ENCODE results near the gene TNFRSF1A.

The TNFRSF1A gene

GRCh38 chr12:6322352-6322751 lies 19.5 kb downstream of the TNFRSF1A start:
- DNase-seq, result no peak

DNA sequence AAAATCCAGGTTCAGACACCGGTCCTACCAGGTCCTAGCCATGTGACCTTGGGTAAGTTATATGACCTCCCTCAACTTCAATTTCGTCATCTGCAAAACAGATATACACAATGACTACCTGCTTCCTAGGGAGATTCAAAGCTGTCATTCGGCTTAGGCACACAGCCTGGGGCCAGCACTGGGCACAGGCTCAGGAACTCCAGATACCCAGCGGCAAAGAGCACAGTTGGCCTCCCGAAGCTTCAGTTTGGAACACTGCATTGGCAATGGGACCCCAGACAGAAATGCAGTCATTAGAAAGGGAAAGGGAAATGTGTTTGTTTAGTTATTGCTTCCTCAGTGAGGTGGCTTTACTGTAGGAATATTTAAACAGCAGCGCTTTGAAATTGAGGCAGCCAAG lies 20.0 kb downstream of the TNFRSF1A start:
- no peak for DNase-seq

DNA sequence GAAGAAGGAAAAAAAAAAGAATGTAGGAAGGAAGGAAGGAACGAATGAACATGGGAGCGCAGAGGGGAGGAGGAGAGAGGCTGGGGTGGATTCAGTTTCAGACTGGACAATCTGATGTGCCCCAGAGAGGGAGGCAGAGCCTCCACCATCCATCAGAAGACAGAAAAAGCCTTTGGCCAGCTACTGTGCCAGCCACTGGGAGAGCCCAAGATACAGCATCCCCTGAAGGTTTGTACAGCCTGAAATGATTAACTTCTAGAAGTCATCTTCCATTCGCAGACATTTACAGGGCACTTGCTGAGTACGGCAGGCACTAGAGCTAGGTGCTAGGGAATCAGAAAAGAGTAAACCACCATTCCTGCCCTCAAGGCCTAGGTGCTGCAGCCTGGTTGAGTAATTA lies 22.4 kb downstream of the TNFRSF1A start:
- DNase-seq, result no peak

- DNase-seq, result no peak
These were observed 23.4 kb downstream of the TNFRSF1A start for GRCh38 chr12:6318440-6318879.

GRCh38 chr12:6317693-6318439 lies 24.0 kb downstream of the TNFRSF1A start:
- DNase-seq, result no peak

DNA sequence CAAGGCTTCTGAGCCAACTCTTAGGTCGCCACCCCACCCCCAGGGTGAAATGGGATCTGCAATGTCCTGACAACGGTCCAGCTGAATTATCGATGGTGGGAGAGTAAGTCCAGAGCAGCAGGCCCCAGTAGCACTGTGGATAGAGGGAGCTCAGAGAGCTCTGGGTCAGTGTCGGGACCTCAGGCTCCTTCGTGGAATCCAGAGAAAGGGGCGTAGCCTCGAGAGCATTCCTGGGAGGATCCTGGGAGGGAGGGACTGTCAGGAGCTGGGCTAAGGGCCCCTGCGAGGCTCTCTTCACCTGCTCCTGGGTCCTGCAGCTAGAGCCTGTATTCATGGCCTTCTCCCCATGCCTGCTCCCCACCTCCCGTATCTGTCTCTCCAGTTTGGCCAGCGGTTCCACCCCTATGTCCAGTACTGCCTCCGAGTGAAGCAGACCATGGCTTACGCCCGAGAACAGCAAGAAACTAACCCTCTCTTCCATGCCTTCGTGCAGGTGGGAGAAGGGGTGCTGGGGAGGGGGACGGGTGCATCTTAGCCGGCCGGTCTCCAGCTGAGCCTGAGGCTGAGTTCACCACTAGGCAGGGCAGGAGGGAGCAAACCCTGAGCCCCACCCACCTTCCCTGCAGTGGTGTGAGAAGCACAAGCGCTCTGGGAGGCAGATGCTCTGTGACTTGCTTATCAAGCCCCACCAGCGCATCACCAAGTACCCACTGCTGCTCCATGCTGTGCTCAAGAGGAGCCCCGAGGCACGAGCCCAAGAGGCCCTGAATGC lies 24.8 kb downstream of the TNFRSF1A start:
- DNase-seq, result no peak

GRCh38 chr12:6315704-6316597 lies 25.9 kb downstream of the TNFRSF1A start:
- no peak for DNase-seq

DNA sequence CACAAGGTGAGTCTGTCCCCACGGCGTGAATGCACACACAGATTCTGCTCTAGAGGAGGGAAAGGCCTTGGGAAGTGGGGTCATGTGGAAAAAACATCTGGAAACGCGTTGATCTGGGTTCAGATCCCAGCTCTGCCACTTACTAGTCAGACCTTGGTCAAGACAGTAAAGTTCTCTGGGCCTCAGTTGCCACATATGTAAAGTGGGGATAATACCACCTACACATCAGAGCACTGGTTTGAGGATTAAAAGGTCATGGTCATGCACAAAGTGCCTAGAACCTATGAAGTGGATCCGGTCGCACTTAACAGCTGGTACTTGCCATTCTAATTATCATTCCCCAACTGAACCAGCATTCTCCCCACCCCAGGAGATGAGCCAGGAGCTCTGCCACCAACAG lies 26.7 kb downstream of the TNFRSF1A start:
- no peak for DNase-seq

- DNase-seq, result no peak
These were observed 27.1 kb downstream of the TNFRSF1A start for GRCh38 chr12:6314776-6315175.

GRCh38 chr12:6313326-6313940 lies 28.4 kb downstream of the TNFRSF1A start:
- DNase-seq, result no peak

DNA sequence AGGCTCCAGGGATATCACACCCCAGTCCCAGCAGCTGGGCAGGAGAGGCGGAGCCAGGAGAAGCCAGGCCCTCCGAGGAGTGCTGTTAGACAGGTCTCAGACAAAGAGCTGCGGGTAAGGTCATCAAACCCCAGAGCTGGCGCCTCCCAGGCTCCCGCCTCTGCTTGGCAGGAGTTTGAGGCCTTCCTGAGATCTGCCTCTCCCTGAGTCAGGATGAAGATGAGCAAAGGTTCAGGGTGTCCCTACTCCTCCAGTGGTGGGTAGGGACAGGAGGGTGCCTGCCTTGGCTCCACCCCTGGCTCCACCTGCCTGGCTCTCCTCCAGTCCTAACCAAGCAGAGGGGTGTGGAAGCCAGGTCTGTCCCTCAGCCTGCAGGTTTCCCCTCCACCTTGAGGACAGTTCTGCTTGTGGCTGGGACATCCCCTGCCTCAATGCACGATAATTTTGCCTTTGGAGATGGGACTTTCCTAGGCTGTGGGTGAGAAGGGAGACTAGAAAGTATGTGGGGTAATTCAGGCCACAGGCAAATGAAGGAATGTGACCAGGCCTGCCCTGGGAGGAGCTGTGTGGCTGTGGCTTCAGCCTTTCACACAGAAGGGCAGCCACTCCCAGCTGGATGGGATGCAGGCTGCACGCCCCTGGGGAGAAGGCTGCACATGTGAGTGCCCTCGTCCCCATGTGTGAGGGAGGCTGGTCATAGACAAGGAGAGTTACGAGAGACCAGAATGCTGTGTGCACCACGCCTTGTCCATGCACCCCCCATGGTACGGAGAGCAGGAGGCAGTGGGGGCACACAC lies 29.1 kb downstream of the TNFRSF1A start:
- no peak for DNase-seq

DNA sequence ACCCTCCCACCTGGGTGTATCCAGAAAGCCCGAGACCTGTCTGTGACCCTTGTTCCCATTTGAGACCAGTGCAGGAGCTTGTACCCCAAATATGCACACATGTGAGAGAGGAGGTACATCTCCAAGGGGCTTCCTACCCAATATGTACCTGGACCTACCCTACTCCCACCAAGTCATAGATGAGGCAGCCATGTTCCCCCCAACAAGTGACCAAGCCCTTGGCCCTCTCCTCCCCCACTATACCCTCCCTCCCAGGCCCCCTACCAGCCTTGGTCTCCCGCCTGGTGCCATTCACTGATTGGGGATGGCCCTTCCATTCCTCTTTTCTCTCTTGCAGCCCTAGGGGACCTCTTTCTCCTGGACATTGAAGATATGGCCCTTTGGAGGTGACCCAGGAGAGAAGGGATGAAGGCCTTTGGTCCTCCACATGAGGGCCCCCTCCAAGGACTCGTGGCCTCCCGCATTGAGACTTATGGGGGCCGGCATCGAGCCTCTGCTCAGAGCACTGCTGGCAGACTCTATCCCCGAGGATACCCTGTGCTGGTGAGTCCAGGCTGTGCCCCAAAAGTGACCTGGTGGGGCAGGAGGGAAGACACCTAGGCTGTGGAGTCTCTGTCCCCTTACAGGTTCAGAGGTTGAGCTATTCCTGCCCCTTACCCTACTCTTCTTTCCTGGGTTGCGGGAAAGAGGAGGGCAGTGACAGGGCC lies 29.9 kb downstream of the TNFRSF1A start:
- DNase-seq, result no peak

DNA sequence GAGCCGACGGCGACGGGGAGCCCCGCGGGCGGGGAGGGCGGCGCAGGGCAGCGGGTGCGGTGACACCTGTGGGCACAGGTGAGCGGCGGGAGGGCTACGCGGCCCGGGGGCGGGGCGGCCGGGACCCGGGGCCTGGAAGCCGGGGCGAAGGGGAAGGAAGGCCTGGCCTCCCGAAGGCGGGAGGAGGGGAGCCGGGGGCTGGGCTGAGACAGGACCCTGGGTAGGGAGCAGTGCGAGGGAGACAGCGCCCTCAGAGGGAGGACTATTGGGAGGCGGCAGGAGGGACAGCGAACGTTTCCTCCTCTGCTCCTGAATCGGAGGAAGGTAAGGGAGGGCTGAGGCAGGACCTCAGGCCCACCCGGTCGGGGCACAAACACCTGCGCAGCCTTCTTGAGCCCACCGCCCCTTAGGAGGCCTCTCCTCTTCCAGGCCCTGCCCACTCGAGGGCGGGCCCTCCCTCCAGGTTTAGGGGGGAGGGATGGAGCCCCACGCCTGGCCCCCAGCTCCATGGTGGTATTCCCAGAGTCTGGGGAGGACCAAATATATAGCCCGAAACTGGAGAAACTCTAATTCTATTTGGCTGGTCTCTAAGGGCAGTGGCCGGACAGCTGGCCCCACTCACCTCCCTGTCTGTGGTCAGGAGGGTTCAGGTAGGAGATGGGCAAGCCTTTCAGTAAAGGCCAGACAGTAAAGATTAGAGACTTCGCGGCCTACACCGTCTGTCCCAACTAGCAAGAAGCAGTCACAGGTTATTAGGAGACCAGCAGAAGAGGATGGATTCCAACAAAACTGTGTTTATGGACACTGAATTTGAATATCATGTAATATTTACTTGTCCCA lies 30.9 kb downstream of the TNFRSF1A start:
- no peak for DNase-seq

- no peak for DNase-seq
These were observed 34.3 kb downstream of the TNFRSF1A start for GRCh38 chr12:6307529-6307928.

DNA sequence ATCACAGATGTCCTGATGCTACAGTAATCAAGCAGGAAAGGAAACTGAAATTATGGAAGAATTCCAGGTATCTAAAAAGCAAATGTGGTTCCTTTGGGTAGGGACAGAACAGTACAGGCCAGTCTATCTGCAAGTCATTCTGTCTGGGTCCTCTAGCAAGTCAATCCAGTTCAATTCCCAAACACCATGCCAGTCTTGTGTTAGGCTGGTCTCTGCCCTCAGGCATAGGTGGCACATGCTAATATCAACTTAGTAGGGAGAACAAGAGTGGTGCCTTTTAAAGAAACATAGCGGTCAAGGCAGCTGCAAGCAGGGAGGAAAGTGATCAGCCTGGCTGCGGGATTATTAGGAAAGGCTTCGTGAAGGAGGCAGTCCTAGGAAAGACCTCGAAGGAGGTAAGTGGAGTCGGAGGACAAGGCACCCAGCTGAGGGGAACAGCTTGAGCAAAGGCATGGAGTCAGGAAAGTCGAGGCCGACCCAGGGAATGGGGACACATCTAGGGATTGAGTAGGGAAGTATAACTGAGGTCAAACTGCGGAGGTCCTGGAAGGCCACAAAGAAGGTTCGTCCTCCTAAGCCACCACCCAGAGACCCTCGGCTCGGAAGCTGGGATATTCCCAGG lies 35.2 kb downstream of the TNFRSF1A start:
- no peak for DNase-seq

GRCh38 chr12:6306151-6306550 lies 35.7 kb downstream of the TNFRSF1A start:
- no peak for DNase-seq

GRCh38 chr12:6303071-6303470 lies 38.8 kb downstream of the TNFRSF1A start:
- no peak for DNase-seq

DNA sequence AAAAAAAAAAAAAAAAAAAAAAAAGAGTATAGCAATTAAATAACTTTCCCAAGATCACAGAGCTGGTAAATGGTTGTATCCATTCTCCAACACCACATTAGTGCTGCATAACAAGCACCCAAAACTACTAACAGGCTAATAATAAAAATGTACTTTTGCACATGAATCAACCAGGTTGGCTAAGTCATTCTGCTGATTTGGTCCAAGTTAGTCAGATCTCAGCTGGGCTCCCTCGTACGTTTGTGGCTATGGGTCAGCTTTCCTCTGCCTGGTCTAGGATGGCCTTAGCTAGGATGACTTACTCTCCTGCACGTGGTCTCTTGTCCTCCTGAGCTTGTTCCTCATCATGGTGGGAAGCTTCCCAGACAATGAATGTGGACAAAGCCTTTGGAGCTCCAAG lies 39.3 kb downstream of the TNFRSF1A start:
- no peak for DNase-seq

GRCh38 chr12:6301721-6302120 lies 40.2 kb downstream of the TNFRSF1A start:
- no peak for DNase-seq

DNA sequence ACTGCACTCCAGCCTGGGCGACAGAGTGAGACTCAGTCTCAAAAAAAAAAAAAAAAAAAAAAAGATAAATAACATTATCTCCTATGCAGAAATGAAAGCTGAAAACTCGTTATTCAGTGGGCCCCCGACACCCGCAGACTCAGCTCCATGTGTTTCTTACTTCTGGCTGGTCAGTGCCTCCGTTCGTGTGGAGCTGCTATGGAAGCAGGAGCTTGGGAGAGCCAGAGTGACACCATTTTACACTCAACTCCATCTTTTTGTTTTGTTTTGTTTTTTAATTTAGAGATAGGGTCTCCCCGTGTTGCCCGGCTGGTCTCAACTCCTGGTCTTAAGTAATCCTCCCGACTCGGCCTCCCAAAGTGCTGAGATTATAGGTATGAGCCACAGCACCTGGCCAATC lies 44.7 kb downstream of the TNFRSF1A start:
- DNase-seq, result no peak
